Fibroblast of pulmonary artery (primary cell): ENCODE data around the gene DNAH7.
"Not testable (repeated sequence)": the region's sequence is repeated elsewhere in the genome, so short reads cannot be mapped to it uniquely, and the experiment has no call there.

Experiments
- DNase-seq: peaks from one replicate; pipeline ENCODE4 v3.0.0-alpha.2; 2010; ENCODE audit warnings: low read depth
- H3K4me3 ChIP-seq: replicated peaks from 2 replicates; pipeline ENCODE4 v1.5.1; 2011; ENCODE audit warnings: low read depth, mild to moderate bottlenecking, control low read depth, low read length, moderate library complexity
- TF ChIP-seq, protein P1 (sequence below): IDR thresholded peaks from 2 replicates; pipeline ENCODE4 v1.5.1; 2011; ENCODE audit warnings: mild to moderate bottlenecking, control low read depth, low read length, inconsistent platforms; ENCODE audit errors: missing control alignments

DNAH7 gene

GRCh38 chr2:195706161-195706900, 362.3 kb downstream of the DNAH7 start:
- H3K4me3 ChIP-seq: no peak overlapping the region
- DNase-seq: peak; percentile 59
- TF ChIP-seq, protein P1, sequence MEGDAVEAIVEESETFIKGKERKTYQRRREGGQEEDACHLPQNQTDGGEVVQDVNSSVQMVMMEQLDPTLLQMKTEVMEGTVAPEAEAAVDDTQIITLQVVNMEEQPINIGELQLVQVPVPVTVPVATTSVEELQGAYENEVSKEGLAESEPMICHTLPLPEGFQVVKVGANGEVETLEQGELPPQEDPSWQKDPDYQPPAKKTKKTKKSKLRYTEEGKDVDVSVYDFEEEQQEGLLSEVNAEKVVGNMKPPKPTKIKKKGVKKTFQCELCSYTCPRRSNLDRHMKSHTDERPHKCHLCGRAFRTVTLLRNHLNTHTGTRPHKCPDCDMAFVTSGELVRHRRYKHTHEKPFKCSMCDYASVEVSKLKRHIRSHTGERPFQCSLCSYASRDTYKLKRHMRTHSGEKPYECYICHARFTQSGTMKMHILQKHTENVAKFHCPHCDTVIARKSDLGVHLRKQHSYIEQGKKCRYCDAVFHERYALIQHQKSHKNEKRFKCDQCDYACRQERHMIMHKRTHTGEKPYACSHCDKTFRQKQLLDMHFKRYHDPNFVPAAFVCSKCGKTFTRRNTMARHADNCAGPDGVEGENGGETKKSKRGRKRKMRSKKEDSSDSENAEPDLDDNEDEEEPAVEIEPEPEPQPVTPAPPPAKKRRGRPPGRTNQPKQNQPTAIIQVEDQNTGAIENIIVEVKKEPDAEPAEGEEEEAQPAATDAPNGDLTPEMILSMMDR: no peak

DNA sequence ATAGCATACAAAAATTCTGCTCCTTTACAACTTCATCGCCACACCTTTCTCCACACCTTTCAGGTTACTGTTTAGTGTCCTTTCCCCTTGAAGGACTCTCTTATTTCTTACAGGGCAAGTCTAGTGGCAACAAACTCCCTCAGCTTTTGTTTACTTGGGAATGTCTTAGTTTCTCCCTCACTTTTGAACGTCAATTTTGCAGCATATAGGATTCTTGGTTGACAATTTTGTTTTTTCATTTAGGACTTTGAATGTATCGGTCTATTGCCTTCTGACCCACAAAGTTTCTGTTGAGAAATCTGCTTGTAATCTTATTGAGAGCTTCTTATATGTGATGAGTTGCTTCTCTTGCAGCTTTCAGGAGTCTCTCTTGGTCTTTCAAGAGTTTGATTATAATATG, 368.2 kb downstream of the DNAH7 start:
- no peak for DNase-seq
- no peak overlapping the region for H3K4me3 ChIP-seq
- TF ChIP-seq, protein P1: no peak

GRCh38 chr2:195697681-195698220, 370.9 kb downstream of the DNAH7 start:
- no peak overlapping the region for H3K4me3 ChIP-seq
- TF ChIP-seq, protein P1: no peak
- no peak for DNase-seq

DNA sequence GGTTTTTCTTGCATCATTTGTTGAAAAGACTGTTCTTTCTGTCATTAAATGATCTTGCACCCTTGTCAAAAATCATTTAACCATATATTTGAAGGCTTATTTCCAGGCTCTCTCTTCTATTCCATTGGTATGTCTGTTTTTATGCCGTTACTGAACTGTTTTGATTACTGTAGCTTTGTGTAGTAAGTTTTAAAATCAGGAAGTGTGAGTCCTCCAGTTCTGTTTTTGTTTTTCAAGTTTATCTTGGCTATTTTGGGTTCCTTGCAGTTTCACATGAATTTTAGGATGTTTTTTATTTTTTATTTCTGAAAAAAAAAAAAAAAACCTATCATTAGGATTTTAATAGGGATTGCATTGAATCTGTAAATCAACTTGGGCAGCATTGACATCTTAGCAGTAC, 372.6 kb downstream of the DNAH7 start:
- no peak overlapping the region for H3K4me3 ChIP-seq
- TF ChIP-seq, protein P1: no peak
- DNase-seq: no peak

DNA sequence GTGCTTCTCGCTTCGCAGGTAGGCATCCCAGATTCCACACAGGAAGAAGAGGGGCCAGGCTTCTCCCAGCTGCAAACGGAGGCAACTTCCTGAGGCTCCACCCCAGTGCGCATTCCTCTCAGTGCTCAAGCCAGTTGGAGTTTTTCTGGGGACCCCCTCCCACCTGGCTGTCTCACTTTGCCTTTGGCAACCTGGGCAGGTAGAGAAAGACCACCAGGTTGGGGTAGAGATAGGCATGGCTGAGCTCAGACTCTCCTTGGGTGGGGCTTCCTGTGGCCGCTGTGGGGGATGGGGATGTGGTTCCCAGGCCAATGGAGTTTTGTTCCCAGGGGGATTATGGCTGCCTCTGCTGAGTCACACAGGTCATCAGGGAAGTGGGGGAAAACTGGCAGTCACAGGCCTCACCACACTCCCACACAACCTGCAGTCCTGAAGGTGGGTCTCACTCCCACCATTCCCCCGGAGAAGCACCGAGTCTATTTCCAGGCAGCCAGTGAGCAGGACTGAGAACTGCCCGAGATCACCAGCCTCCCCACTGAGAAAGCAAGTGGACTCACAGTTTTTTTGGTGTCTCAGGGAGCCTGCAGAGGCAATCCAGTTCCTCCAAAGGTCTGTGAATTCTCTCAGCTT, 373.5 kb downstream of the DNAH7 start:
- no peak for DNase-seq
- H3K4me3 ChIP-seq: no peak overlapping the region
- TF ChIP-seq, protein P1: no peak

DNA sequence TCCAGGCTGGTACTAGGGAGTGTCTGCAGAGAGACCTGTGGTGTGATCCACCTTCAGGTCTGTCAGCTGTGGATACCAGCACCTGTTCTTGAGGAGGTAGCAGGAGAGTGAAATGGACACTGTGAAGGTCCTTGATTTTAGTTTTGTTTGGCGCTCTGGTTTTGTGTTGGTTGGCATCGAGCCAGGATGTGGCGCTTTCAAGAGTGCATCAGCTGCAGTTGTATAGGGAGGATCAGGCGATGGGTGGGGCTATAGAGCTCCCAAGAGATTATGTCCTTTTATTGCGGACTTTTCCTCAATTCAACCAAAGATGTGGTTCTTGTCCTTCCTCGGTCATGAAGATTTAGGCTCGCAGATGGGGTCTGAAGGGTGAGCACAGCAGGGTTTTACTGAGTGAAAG, 374.1 kb downstream of the DNAH7 start:
- no peak for DNase-seq
- H3K4me3 ChIP-seq: no peak overlapping the region
- TF ChIP-seq, protein P1: no peak

DNA sequence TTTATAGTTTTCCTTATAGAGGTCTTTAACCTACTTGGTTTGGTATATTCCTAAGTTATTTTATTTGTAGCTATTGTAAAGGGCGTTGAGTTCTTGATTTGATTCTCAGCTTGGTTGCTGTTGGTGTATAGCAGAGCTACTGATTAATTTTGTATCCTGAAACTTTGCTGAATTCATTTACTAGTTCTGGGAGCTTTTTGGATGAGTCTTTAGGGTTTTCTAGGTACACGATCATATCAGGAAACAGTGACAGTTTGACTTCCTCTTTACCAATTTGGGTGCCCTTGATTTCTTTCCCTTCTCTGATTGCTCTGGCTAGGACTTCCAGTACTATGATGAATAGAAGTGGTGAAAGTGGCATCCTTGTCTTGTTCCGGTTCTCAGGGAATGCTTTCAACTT, 376.1 kb downstream of the DNAH7 start:
- DNase-seq: not testable (repeated sequence)

More for the DNA sequence above, 376.1 kb downstream of the DNAH7 start:
- H3K4me3 ChIP-seq: not testable (repeated sequence)
